ENCODE data around the gene SLC18A3.

DNA sequence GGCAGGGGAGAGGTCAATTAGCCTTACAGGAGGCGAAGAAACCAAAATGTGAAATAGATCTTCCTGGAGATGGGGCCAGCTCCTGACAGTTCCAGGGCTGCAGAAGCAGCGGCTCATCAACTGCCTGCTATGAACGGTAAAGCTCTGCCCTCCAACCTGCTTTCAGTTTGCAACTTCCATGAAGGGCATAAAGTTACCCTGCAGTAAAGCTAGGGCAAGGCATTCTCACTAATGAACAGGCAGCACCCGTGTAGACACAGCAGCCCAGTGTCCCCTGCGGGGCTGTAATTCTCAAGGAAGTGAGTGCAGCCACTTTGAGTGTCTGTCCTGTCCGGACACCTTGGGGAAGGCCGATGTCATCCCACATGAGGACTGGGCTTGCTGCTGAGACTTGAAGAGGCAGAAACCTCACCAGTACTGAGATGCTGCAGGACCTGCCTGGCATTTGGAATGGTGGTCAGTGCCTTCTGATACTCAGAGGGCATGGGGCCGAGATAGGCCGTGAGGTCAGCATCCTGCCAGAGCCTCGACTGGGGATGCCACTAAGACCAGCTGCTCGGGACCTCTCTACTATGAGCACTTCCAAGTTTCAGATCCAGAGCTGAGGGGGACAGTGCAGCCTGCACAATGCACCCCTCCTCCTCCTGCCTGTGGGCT, 43.3 kb downstream of the SLC18A3 start:
- TF ChIP-seq POLR2AphosphoS5 (IDR thresholded peaks at IDR 0.05; ENCODE audit: low read depth) = no peak
- TF ChIP-seq, protein P1, sequence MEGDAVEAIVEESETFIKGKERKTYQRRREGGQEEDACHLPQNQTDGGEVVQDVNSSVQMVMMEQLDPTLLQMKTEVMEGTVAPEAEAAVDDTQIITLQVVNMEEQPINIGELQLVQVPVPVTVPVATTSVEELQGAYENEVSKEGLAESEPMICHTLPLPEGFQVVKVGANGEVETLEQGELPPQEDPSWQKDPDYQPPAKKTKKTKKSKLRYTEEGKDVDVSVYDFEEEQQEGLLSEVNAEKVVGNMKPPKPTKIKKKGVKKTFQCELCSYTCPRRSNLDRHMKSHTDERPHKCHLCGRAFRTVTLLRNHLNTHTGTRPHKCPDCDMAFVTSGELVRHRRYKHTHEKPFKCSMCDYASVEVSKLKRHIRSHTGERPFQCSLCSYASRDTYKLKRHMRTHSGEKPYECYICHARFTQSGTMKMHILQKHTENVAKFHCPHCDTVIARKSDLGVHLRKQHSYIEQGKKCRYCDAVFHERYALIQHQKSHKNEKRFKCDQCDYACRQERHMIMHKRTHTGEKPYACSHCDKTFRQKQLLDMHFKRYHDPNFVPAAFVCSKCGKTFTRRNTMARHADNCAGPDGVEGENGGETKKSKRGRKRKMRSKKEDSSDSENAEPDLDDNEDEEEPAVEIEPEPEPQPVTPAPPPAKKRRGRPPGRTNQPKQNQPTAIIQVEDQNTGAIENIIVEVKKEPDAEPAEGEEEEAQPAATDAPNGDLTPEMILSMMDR (IDR thresholded peaks at IDR 0.05; ENCODE audit: insufficient read depth, low read length) = no peak
- TF ChIP-seq, protein P2, sequence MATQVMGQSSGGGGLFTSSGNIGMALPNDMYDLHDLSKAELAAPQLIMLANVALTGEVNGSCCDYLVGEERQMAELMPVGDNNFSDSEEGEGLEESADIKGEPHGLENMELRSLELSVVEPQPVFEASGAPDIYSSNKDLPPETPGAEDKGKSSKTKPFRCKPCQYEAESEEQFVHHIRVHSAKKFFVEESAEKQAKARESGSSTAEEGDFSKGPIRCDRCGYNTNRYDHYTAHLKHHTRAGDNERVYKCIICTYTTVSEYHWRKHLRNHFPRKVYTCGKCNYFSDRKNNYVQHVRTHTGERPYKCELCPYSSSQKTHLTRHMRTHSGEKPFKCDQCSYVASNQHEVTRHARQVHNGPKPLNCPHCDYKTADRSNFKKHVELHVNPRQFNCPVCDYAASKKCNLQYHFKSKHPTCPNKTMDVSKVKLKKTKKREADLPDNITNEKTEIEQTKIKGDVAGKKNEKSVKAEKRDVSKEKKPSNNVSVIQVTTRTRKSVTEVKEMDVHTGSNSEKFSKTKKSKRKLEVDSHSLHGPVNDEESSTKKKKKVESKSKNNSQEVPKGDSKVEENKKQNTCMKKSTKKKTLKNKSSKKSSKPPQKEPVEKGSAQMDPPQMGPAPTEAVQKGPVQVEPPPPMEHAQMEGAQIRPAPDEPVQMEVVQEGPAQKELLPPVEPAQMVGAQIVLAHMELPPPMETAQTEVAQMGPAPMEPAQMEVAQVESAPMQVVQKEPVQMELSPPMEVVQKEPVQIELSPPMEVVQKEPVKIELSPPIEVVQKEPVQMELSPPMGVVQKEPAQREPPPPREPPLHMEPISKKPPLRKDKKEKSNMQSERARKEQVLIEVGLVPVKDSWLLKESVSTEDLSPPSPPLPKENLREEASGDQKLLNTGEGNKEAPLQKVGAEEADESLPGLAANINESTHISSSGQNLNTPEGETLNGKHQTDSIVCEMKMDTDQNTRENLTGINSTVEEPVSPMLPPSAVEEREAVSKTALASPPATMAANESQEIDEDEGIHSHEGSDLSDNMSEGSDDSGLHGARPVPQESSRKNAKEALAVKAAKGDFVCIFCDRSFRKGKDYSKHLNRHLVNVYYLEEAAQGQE (IDR thresholded peaks at IDR 0.05; ENCODE audit: insufficient replicate concordance, low read depth) = no peak
- TF ChIP-seq GABPA (IDR thresholded peaks at IDR 0.05; ENCODE audit: low read depth) = no peak
- no peak for TF ChIP-seq SPI1 (IDR thresholded peaks at IDR 0.05; ENCODE audit: borderline replicate concordance, low read depth)

All from HL-60 (cell line).